ENCODE data around the gene CABP2. TPM values are rescaled to one million over a fixed set of nuclear protein-coding genes. Genes with fewer than 3 reads are reported as not detected.
A peak's percentile ranks its signal among the peaks of the same experiment; 100 is the strongest.
"Not testable (repeated sequence)": the region's sequence is repeated elsewhere in the genome, so short reads cannot be mapped to it uniquely, and the experiment has no call there.

Gene CABP2
- not detected for total RNA-seq

GRCh38 chr11:67522844-67523555, at the start of gene CABP2:
TSS of gene CABP2 (minus strand) at chr11:67523446. CDS start at chr11:67523326, 120 bp downstream.
- no peak within 1 kb of the TSS for H3K27ac Mint-ChIP-seq
- peaks cover 6% of the 10 kb centered on the region for H3K27me3 Mint-ChIP-seq
- H3K4me3 Mint-ChIP-seq = no peak within 1 kb of the TSS
- DNase-seq = no peak
- H3K4me1 Mint-ChIP-seq = no peaks in the 10 kb centered on the region
- H3K9me3 Mint-ChIP-seq = no peaks in the 10 kb centered on the region
- POLR2A ChIA-PET = no interaction called here
- CTCF ChIA-PET = interaction anchor here (0.6 kb wide), 1 partner anchor 507 kb away, joined by 3 read pairs; no protein-coding TSS in a partner anchor
- H3K36me3 Mint-ChIP-seq (ENCODE audit: low read depth) = no peaks in the 10 kb centered on the region

GRCh38 chr11:67572747-67573419, 49.6 kb upstream of the CABP2 start:
- Mint-ChIP-seq H3K4me3 (no peak overlapping the region), H3K9me3 (no peaks in the 10 kb centered on the region), H3K4me1 (no peaks in the 10 kb centered on the region), H3K27ac (no peak overlapping the region), H3K27me3 (peaks cover 12% of the 10 kb centered on the region), H3K36me3 (ENCODE audit: low read depth) (no peaks in the 10 kb centered on the region)
- POLR2A ChIA-PET = no interaction called here
- CTCF ChIA-PET = interaction anchor here (0.8 to 1.4 kb wide), 2 partner anchors 10 to 41 kb away, joined by 3 to 4 read pairs; no protein-coding TSS in a partner anchor
- DNase-seq = peak; percentile 41

- no peak for DNase-seq
- H3K9me3 Mint-ChIP-seq = no peaks in the 10 kb centered on the region
- ChIA-PET POLR2A (no interaction called here), CTCF (interaction anchor here (0.8 to 1.4 kb wide), 2 partner anchors 10 to 42 kb away, joined by 3 to 4 read pairs; no protein-coding TSS in a partner anchor)
- H3K36me3 Mint-ChIP-seq (ENCODE audit: low read depth) = no peaks in the 10 kb centered on the region
- H3K27ac Mint-ChIP-seq = no peak overlapping the region
- H3K4me1 Mint-ChIP-seq = no peaks in the 10 kb centered on the region
- peaks cover 12% of the 10 kb centered on the region for H3K27me3 Mint-ChIP-seq
- no peak overlapping the region for H3K4me3 Mint-ChIP-seq
Observed at GRCh38 chr11:67572305-67572704, 49.1 kb upstream of the CABP2 start.

GRCh38 chr11:67571443-67571842, 48.2 kb upstream of the CABP2 start:
- no peak overlapping the region for H3K27ac Mint-ChIP-seq
- POLR2A ChIA-PET = interaction anchor here (0.6 kb wide), 1 partner anchor 457 kb away, joined by 4 read pairs; no protein-coding TSS in a partner anchor

GRCh38 chr11:67564230-67564629, 41.0 kb upstream of the CABP2 start:
- DNase-seq = no peak
- Mint-ChIP-seq H3K4me1 (peaks cover 16% of the 10 kb centered on the region), H3K4me3 (no peak overlapping the region), H3K27ac (no peak overlapping the region), H3K27me3 (no peaks in the 10 kb centered on the region), H3K9me3 (no peaks in the 10 kb centered on the region), H3K36me3 (ENCODE audit: low read depth) (no peaks in the 10 kb centered on the region)
- ChIA-PET CTCF (no interaction called here), POLR2A (no interaction called here)

More at GRCh38 chr11:67571443-67571842, 48.2 kb upstream of the CABP2 start:
- Mint-ChIP-seq H3K27me3 (peaks cover 12% of the 10 kb centered on the region), H3K4me3 (no peak overlapping the region), H3K9me3 (no peaks in the 10 kb centered on the region), H3K36me3 (ENCODE audit: low read depth) (no peaks in the 10 kb centered on the region), H3K4me1 (no peaks in the 10 kb centered on the region)
- CTCF ChIA-PET = no interaction called here
- no peak for DNase-seq

- H3K27ac Mint-ChIP-seq; POLR2A ChIA-PET; H3K4me3 Mint-ChIP-seq; H3K9me3 Mint-ChIP-seq; DNase-seq; H3K36me3 Mint-ChIP-seq (ENCODE audit: low read depth); H3K27me3 Mint-ChIP-seq; CTCF ChIA-PET: not testable (repeated sequence)
- H3K4me1 Mint-ChIP-seq = peaks cover 16% of the 10 kb centered on the region
Observed at GRCh38 chr11:67563705-67564114, 40.5 kb upstream of the CABP2 start.

- Mint-ChIP-seq H3K4me1 (peaks cover 16% of the 10 kb centered on the region), H3K36me3 (ENCODE audit: low read depth) (no peaks in the 10 kb centered on the region), H3K27ac (no peak overlapping the region), H3K9me3 (no peaks in the 10 kb centered on the region), H3K27me3 (no peaks in the 10 kb centered on the region), H3K4me3 (no peak overlapping the region)
- ChIA-PET POLR2A (interaction anchor here (0.6 kb wide), 1 partner anchor 161 kb away, joined by 6 read pairs; no protein-coding TSS in a partner anchor), CTCF (no interaction called here)
- no peak for DNase-seq
Observed at GRCh38 chr11:67562963-67563704, 39.9 kb upstream of the CABP2 start.

GRCh38 chr11:67561971-67562619, 38.8 kb upstream of the CABP2 start:
- Mint-ChIP-seq H3K27me3 (no peaks in the 10 kb centered on the region), H3K4me3 (no peak overlapping the region), H3K27ac (peak overlapping the region; percentile 79), H3K9me3 (no peaks in the 10 kb centered on the region), H3K4me1 (peaks cover 16% of the 10 kb centered on the region), H3K36me3 (ENCODE audit: low read depth) (no peaks in the 10 kb centered on the region)
- CTCF ChIA-PET = no interaction called here
- POLR2A ChIA-PET = no interaction called here
- no peak for DNase-seq

- CTCF ChIA-PET = interaction anchor here (0.6 to 0.7 kb wide), 2 partner anchors 55 to 1172 kb away, joined by 3 read pairs; no protein-coding TSS in a partner anchor
- Mint-ChIP-seq H3K4me1 (peaks cover 14% of the 10 kb centered on the region), H3K36me3 (ENCODE audit: low read depth) (no peaks in the 10 kb centered on the region), H3K4me3 (no peak overlapping the region), H3K27me3 (no peaks in the 10 kb centered on the region), H3K9me3 (no peaks in the 10 kb centered on the region), H3K27ac (no peak overlapping the region)
- POLR2A ChIA-PET = no interaction called here
- no peak for DNase-seq
Observed at GRCh38 chr11:67558084-67558772, 35.0 kb upstream of the CABP2 start.

- no peak for DNase-seq
- Mint-ChIP-seq H3K27ac (no peak overlapping the region), H3K9me3 (peaks cover 2% of the 10 kb centered on the region), H3K4me1 (no peaks in the 10 kb centered on the region), H3K36me3 (ENCODE audit: low read depth) (no peaks in the 10 kb centered on the region), H3K4me3 (no peak overlapping the region), H3K27me3 (peaks cover 8% of the 10 kb centered on the region)
- CTCF ChIA-PET = interaction anchor here (0.6 to 1.1 kb wide), 2 partner anchors 13 to 14 kb away, joined by 3 to 5 read pairs; no protein-coding TSS in a partner anchor
- POLR2A ChIA-PET = interaction anchor here (0.7 kb wide), 1 partner anchor 290 kb away, joined by 3 read pairs; the partner anchor contains the start of gene GRK2
Observed at GRCh38 chr11:67556244-67556643, 33.0 kb upstream of the CABP2 start.

GRCh38 chr11:67551697-67552096, 28.5 kb upstream of the CABP2 start:
- not testable (repeated sequence) for H3K4me1 Mint-ChIP-seq; H3K4me3 Mint-ChIP-seq; H3K36me3 Mint-ChIP-seq (ENCODE audit: low read depth); DNase-seq; H3K27ac Mint-ChIP-seq
- Mint-ChIP-seq H3K9me3 (peaks cover 13% of the 10 kb centered on the region), H3K27me3 (peaks cover 18% of the 10 kb centered on the region)
- POLR2A ChIA-PET = interaction anchor here (0.6 kb wide), 1 partner anchor 8 kb away, joined by 3 read pairs; no protein-coding TSS in a partner anchor
- CTCF ChIA-PET = interaction anchor here (0.6 to 1.5 kb wide), 3 partner anchors 9 to 15 kb away, joined by 3 to 4 read pairs (median 4); no protein-coding TSS in a partner anchor

- ChIA-PET CTCF (interaction anchor here (0.8 to 1.5 kb wide), 2 partner anchors 10 to 14 kb away, joined by 3 to 4 read pairs; no protein-coding TSS in a partner anchor), POLR2A (no interaction called here)
- no peaks in the 10 kb centered on the region for H3K4me1 Mint-ChIP-seq
- H3K36me3 Mint-ChIP-seq (ENCODE audit: low read depth) = no peaks in the 10 kb centered on the region
- H3K27me3 Mint-ChIP-seq = peaks cover 18% of the 10 kb centered on the region
- no peak overlapping the region for H3K27ac Mint-ChIP-seq
- no peak overlapping the region for H3K4me3 Mint-ChIP-seq
- no peak for DNase-seq
- peaks cover 13% of the 10 kb centered on the region for H3K9me3 Mint-ChIP-seq
Observed at GRCh38 chr11:67551127-67551526, 27.9 kb upstream of the CABP2 start.

All from activated CD4-positive, alpha-beta T cell treated with anti-CD3 and anti-CD28 coated beads, Interleukin-2, amount 10 ng/mL, durations not matched to agents 7 days and 5 days (primary cell).